Caco-2 (cell line): ENCODE measurements around the gene TUBA8. TPM values are rescaled to one million over a fixed set of nuclear protein-coding genes. Genes with fewer than 3 reads are reported as not detected.

ENCODE experiments used
- BruUV-seq: library from RNA; stranded (reverse); fragments of 400-500 nt; replicated peaks from 2 replicates; lab custom pipeline; 2021; lab: Mats Ljungman, UMichigan
- CTCF ChIA-PET: fragments of 300-600 bp; sonication (Branson Sonifier 250); formaldehyde crosslinking; loops from one replicate; lab custom pipeline; 2022; ENCODE audit warnings: antibody characterized with exemption; lab: Charles Lee
- POLR2A ChIA-PET: fragments of 300-600 bp; sonication (Branson Sonifier 250); formaldehyde crosslinking; loops from one replicate; lab custom pipeline; 2022; ENCODE audit warnings: antibody characterized with exemption; lab: Charles Lee
- DNase-seq, 2 experiments: peaks; one replicate each; pipeline versions ENCODE4 v3.0.0 to v3.0.0-alpha.2; 2020 to 2022
- H3K27me3 ChIP-seq: replicated peaks from 2 replicates; pipeline ENCODE4 v1.6.0; 2011; ENCODE audit warnings: low read length; ENCODE audit not compliant: control insufficient read depth, insufficient read depth
- H3K36me3 ChIP-seq: 2 replicates; pipeline ENCODE4 v1.5.1; 2011; ENCODE audit warnings: low read length; ENCODE audit not compliant: control insufficient read depth, insufficient read depth
- H3K4me1 ChIP-seq: fragments of 250-450 bp; sonication (Bioruptor Pico); 2 replicates; pipeline ENCODE4 v1.5.1; 2020; ENCODE audit warnings: mild to moderate bottlenecking
- H3K4me3 ChIP-seq: 2 replicates; pipeline ENCODE4 v1.5.1; 2011; ENCODE audit warnings: low read depth, mild to moderate bottlenecking, control low read depth, low read length
- H3K9me3 ChIP-seq: fragments of 250-450 bp; sonication (Bioruptor Pico); 2 replicates; pipeline ENCODE4 v1.5.1; 2020; ENCODE audit warnings: mild to moderate bottlenecking, moderate library complexity
- H3K27ac Mint-ChIP-seq: one replicate; pipeline ENCODE4 v1.8.0; 2022; ENCODE audit warnings: mixed read lengths; ENCODE audit not compliant: unreplicated experiment
- H3K27me3 Mint-ChIP-seq: one replicate; pipeline ENCODE4 v1.8.0; 2022; ENCODE audit warnings: mixed read lengths; ENCODE audit not compliant: insufficient read depth, unreplicated experiment
- H3K36me3 Mint-ChIP-seq: one replicate; pipeline ENCODE4 v1.8.0; 2022; ENCODE audit warnings: mild to moderate bottlenecking, mixed read lengths; ENCODE audit not compliant: insufficient read depth, unreplicated experiment
- H3K4me1 Mint-ChIP-seq: one replicate; pipeline ENCODE4 v1.8.0; 2022; ENCODE audit warnings: low read depth, mixed read lengths; ENCODE audit not compliant: unreplicated experiment
- H3K4me3 Mint-ChIP-seq: one replicate; pipeline ENCODE4 v1.8.0; 2022; ENCODE audit warnings: mild to moderate bottlenecking, moderate library complexity, mixed read lengths; ENCODE audit not compliant: unreplicated experiment
- H3K9me3 Mint-ChIP-seq: one replicate; pipeline ENCODE4 v1.8.0; 2022; ENCODE audit warnings: mixed read lengths; ENCODE audit not compliant: unreplicated experiment
- CTCF ChIP-seq, 2 experiments: fragments of 200-600 bp in 1 of 2; IDR thresholded peaks; 1 replicate in 1 of 2; 2 replicates in 1 of 2; pipeline versions ENCODE4 v1.5.1 to v1.8.0; 2011 to 2022; ENCODE audit warnings: antibody characterized with exemption in 1 of 2, control low read depth in 1 of 2, inconsistent platforms in 1 of 2, low read depth in 1 of 2, low read length in 1 of 2, mild to moderate bottlenecking in 1 of 2, moderate library complexity in 1 of 2; ENCODE audit not compliant: insufficient read depth in 1 of 2, severe bottlenecking in 1 of 2, unreplicated experiment in 1 of 2
- intact Hi-C: fragments of 100-400 bp; cut with micrococcal nuclease; formaldehyde crosslinking; loops from one replicate; pipeline ENCODE4 v1.10.0; 2022; ENCODE audit not compliant: unreplicated experiment
- total RNA-seq: library from RNA; stranded (reverse); gene quantifications from 2 replicates; pipeline ENCODE4 v1.2.3, GENCODE V29; 2022

The TUBA8 gene
- total RNA-seq, 1 experiment from 2014 or later = 0.73 TPM

GRCh38 chr22:18077639-18078328 is 32.8 kb upstream of the TUBA8 start, which contains the start of gene PEX26:
TSS of gene PEX26 (plus strand) at chr22:18077990. CDS start at chr22:18078377, 387 bp downstream.
- H3K4me3 ChIP-seq = peak within 1 kb of the TSS; percentile 98
- Mint-ChIP-seq H3K4me3 (peak within 1 kb of the TSS; percentile 99), H3K9me3 (no peaks in the 10 kb centered on the region), H3K4me1 (peaks cover 24% of the 10 kb centered on the region), H3K27ac (peak within 1 kb of the TSS; percentile 95), H3K27me3 (no peaks in the 10 kb centered on the region), H3K36me3 (peaks cover 47% of the 10 kb centered on the region)
- intact Hi-C loops = loop anchor here (2.0 to 5.0 kb wide), 6 partner anchors 55 to 520 kb away; partner anchors contain the start of gene MICAL3
- H3K36me3 ChIP-seq = peaks cover 4% of the 10 kb centered on the region
- H3K27me3 ChIP-seq = no peaks in the 10 kb centered on the region
- no peaks in the 10 kb centered on the region for H3K9me3 ChIP-seq
- TF ChIP-seq CTCF (IDR thresholded peaks at IDR 0.05; ENCODE audit: insufficient read depth in 1 of 2, low read depth in 1 of 2, low read length in 1 of 2, severe bottlenecking in 1 of 2, unreplicated experiment in 1 of 2) = no peak
- no TSS peak for BruUV-seq
- ChIA-PET CTCF (interaction anchor here (0.6 to 2.8 kb wide), 7 partner anchors 17 to 335 kb away, joined by 3 to 23 read pairs (median 3); partner anchors contain the start of gene USP18), POLR2A (interaction anchor here (0.5 to 1.3 kb wide), 3 partner anchors 17 to 181 kb away, joined by 5 to 7 read pairs (median 6); no protein-coding TSS in a partner anchor)
- DNase-seq = peak; percentile 93
- H3K4me1 ChIP-seq = peaks cover 16% of the 10 kb centered on the region

DNA sequence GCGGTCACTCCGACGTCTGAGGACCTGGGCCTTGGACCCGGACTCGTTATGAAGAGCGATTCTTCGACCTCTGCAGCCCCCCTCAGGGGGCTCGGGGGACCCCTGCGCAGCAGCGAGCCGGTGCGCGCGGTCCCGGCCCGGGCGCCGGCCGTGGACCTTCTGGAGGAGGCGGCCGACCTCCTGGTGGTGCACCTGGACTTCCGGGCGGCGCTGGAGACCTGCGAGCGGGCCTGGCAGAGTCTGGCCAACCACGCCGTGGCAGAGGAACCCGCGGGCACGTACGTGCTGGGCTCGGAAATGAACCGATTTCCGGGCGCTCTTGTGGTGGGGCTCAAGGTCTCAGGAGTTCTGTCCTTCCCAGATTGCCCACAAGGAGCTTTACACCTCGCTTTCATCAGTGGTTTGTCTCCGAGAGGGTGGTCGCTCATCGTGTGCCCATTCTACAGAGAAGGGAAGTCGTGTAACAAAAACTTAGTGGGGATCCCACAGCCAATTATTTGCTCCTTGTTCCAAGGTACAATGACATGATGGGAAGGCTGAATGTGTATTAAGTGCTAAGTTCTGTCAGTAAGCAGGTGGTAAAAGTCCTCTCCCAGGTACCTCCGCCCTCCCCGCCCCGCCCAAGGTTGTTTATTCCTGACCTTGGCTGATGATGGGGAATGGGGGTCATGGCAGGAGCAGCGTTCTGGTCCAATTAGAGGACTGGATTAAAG is 32.1 kb upstream of the TUBA8 start:
- Histone ChIP-seq H3K9me3 (no peaks in the 10 kb centered on the region), H3K4me3 (peak overlapping the region; percentile 98), H3K36me3 (peaks cover 4% of the 10 kb centered on the region), H3K27me3 (no peaks in the 10 kb centered on the region), H3K4me1 (peaks cover 16% of the 10 kb centered on the region)
- H3K27ac Mint-ChIP-seq = peak overlapping the region; percentile 95
- CTCF ChIA-PET = interaction anchor here (0.6 to 2.8 kb wide), 6 partner anchors 17 to 336 kb away, joined by 3 to 23 read pairs (median 4); partner anchors contain the start of gene USP18
- H3K27me3 Mint-ChIP-seq = no peaks in the 10 kb centered on the region
- peak overlapping the region; percentile 99 for H3K4me3 Mint-ChIP-seq
- peak; percentile 40 to 51 for DNase-seq
- intact Hi-C loops = loop anchor here (5.0 kb wide), 4 partner anchors 56 to 521 kb away; partner anchors contain the start of gene MICAL3
- TSS peak; percentile 42 for BruUV-seq
- TF ChIP-seq CTCF (IDR thresholded peaks at IDR 0.05; ENCODE audit: insufficient read depth in 1 of 2, low read depth in 1 of 2, low read length in 1 of 2, severe bottlenecking in 1 of 2, unreplicated experiment in 1 of 2) = no peak
- H3K9me3 Mint-ChIP-seq = no peaks in the 10 kb centered on the region
- POLR2A ChIA-PET = interaction anchor here (0.5 to 1.3 kb wide), 4 partner anchors 17 to 404 kb away, joined by 5 to 8 read pairs (median 6); no protein-coding TSS in a partner anchor
- peaks cover 24% of the 10 kb centered on the region for H3K4me1 Mint-ChIP-seq
- H3K36me3 Mint-ChIP-seq = peaks cover 50% of the 10 kb centered on the region

- TF ChIP-seq CTCF (IDR thresholded peaks at IDR 0.05; ENCODE audit: insufficient read depth in 1 of 2, low read depth in 1 of 2, low read length in 1 of 2, severe bottlenecking in 1 of 2, unreplicated experiment in 1 of 2) = no peak
- no peaks in the 10 kb centered on the region for H3K27me3 ChIP-seq
- H3K9me3 ChIP-seq = no peaks in the 10 kb centered on the region
- Mint-ChIP-seq H3K27me3 (no peaks in the 10 kb centered on the region), H3K27ac (no peak overlapping the region), H3K4me1 (peaks cover 24% of the 10 kb centered on the region), H3K36me3 (peaks cover 59% of the 10 kb centered on the region), H3K9me3 (no peaks in the 10 kb centered on the region), H3K4me3 (peak overlapping the region; percentile 99)
- no peak overlapping the region for H3K4me3 ChIP-seq
- intact Hi-C loops = loop anchor here (5.0 kb wide), 4 partner anchors 57 to 522 kb away; partner anchors contain the start of gene MICAL3
- ChIA-PET CTCF (interaction anchor here (0.9 kb wide), 1 partner anchor 23 kb away, joined by 6 read pairs; no protein-coding TSS in a partner anchor), POLR2A (no interaction called here)
- no TSS peak for BruUV-seq
- peaks cover 16% of the 10 kb centered on the region for H3K4me1 ChIP-seq
- DNase-seq = no peak
- peaks cover 4% of the 10 kb centered on the region for H3K36me3 ChIP-seq
Measured at GRCh38 chr22:18079706-18080233, 30.8 kb upstream of the TUBA8 start.
